GM23338 (cell line): Measurements from ENCODE around the gene TMEM114. TPM values are rescaled to one million over a fixed set of nuclear protein-coding genes. Genes with fewer than 3 reads are reported as not detected.

Source experiments
- CREB1 ChIP-seq: fragments of 250-450 bp; sonication (Bioruptor Pico); IDR thresholded peaks from 2 replicates; pipeline ENCODE4 v1.5.0; 2020; ENCODE audit warnings: low read depth, mild to moderate bottlenecking, moderate library complexity
- CTCF ChIP-seq, 2 experiments: fragments of 200-600 bp in 1 of 2; sonication (generic) in 1 of 2; conservative IDR thresholded peaks; 2 replicates each; pipeline versions ENCODE4 v1.5.1 to v1.6.1; 2016 to 2017; ENCODE audit warnings: antibody characterized with exemption in 2 of 2, low read depth in 2 of 2, mild to moderate bottlenecking in 2 of 2, moderate library complexity in 1 of 2
- ETS1 ChIP-seq: IDR thresholded peaks from 2 replicates; pipeline ENCODE4 v1.6.1; 2016; ENCODE audit warnings: antibody characterized with exemption
- EZH2 ChIP-seq: fragments of 200-600 bp; sonication (generic); IDR thresholded peaks from one replicate; pipeline ENCODE4 v1.8.0; 2017; ENCODE audit warnings: antibody characterized with exemption, mild to moderate bottlenecking, low read depth; ENCODE audit not compliant: unreplicated experiment
- NANOG ChIP-seq: IDR thresholded peaks from 2 replicates; pipeline ENCODE4 v1.6.1; 2016; ENCODE audit warnings: antibody characterized with exemption, borderline replicate concordance
- POLR2AphosphoS5 ChIP-seq: IDR thresholded peaks from 2 replicates; pipeline ENCODE4 v1.6.1; 2016; ENCODE audit warnings: antibody characterized with exemption, low read depth
- STAT1 ChIP-seq: IDR thresholded peaks from one replicate; pipeline ENCODE4 v1.6.1; 2016; ENCODE audit warnings: antibody characterized with exemption; ENCODE audit not compliant: unreplicated experiment
- ZNF114 ChIP-seq: fragments of 250-450 bp; sonication (Bioruptor Pico); IDR thresholded peaks from 2 replicates; pipeline ENCODE4 v1.5.0; 2020; ENCODE audit warnings: mild to moderate bottlenecking, moderate library complexity
- ZNF462 ChIP-seq: fragments of 250-450 bp; sonication (Bioruptor Pico); IDR thresholded peaks from 2 replicates; pipeline ENCODE4 v1.5.0; 2020; ENCODE audit warnings: mild to moderate bottlenecking, moderate library complexity
- polyA plus RNA-seq: library from polyadenylated mRNA; unstranded; fragments of >200 nt; fragmentation: Nextera tagmentation; extraction: Ambion mirVana; gene quantifications from 2 replicates; pipeline ENCODE4 v1.2.1, GENCODE V29; 2016
- total RNA-seq: library from RNA; depleted of rRNA; stranded (reverse); fragments of >200 nt; shearing (Covaris generic); gene quantifications from 2 replicates; pipeline ENCODE4 v1.2.3, GENCODE V29; 2014

The TMEM114 gene
- total and polyA plus RNA-seq, 2 experiments from 2014 or later: 0.47 to 0.52 TPM

DNA sequence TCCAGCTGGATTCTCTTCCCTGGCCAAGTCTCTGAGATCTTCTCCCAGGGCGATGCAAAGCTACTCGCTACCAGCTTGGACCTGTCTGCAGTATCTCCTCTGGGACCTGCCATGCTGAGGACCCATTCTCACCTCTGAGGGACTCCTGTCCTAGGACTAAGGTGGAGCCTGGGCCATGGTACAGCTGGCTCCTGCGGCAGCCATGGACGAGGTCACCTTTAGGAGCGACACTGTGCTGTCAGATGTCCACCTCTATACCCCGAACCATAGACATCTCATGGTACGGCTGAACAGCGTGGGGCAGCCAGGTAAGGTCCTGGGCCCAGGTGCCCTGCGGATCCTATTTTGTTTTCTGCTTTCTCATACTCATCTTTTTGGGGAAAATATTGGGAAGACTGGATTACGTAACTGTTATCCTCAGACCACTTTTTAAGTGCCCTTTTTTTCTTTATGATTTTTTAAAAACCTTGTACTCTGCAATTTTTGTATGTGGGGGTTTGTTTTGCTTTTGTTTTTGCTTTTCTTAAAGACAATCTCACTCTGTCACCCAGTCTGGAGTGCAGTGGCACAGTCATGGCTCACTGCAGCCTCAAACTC lies 35.3 kb upstream of the TMEM114 start (continued):
- TF ChIP-seq ZNF462 (CRISPR knock-in tag) (no peak), ETS1 (no peak), CTCF (conservative IDR thresholded peaks at IDR 0.05; ENCODE audit: low read depth in 2 of 2) (no peak), POLR2AphosphoS5 (no peak), ZNF114 (CRISPR knock-in tag) (no peak), NANOG (no peak), STAT1 (no peak), CREB1 (CRISPR knock-in tag) (no peak), EZH2 (no peak)
